K562 treated with DMSO at 1 percent for 12 hours (cell line): ENCODE data around the gene INPP4A. TPM values are rescaled to one million over a fixed set of nuclear protein-coding genes. Genes with fewer than 3 reads are reported as not detected.

Experiments used
- total RNA-seq: library from RNA; unstranded; fragments of 300-600 nt; gene quantifications from 2 replicates; pipeline ENCODE4 v1.2.3, GENCODE V29; 2022; ENCODE audit not compliant: insufficient read depth

INPP4A gene
- total RNA-seq: 4.3 and 18.0 TPM in 2 replicates

DNA sequence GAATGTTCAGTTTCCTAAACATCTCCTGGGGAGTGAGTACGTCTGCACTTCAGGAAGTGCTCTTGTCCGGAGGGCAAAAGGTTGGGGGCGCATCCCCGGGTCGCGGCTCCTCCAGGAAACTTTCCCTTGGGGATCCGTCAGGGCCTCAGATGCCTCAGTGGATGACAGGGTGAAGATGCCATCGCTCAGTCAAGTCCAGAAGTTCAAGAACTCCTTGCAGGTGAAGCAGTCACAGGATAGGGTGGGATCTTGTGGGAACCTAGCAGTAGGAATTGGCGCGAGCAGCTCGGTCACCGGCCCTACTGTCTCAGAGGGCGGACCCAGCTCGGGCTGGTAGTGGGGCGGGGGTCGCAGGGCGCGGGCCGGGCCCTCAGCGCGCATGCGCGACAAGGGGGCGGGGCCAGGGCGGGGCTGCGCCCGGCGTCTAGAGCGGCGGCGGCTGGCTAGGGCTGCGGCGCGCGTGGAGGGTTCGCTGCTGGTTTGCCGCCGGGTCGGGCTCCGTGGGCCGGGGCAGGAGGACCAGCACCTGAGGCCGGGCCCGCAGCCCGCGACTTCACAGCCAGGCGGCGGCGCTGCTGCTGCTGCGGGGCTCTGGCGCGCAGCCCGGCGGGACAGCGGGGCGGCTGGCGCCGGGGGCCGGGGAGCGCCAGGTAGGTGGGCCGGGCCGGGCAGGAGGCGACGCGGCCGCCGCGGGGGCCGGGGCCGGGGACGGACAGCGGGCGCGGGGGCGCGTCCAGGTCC is at the start of gene INPP4A:
INPP4A (plus strand) TSS at position 423 of the 741 bp plus-strand sequence. CDS start 75,191 bp downstream, outside the sequence.

DNA sequence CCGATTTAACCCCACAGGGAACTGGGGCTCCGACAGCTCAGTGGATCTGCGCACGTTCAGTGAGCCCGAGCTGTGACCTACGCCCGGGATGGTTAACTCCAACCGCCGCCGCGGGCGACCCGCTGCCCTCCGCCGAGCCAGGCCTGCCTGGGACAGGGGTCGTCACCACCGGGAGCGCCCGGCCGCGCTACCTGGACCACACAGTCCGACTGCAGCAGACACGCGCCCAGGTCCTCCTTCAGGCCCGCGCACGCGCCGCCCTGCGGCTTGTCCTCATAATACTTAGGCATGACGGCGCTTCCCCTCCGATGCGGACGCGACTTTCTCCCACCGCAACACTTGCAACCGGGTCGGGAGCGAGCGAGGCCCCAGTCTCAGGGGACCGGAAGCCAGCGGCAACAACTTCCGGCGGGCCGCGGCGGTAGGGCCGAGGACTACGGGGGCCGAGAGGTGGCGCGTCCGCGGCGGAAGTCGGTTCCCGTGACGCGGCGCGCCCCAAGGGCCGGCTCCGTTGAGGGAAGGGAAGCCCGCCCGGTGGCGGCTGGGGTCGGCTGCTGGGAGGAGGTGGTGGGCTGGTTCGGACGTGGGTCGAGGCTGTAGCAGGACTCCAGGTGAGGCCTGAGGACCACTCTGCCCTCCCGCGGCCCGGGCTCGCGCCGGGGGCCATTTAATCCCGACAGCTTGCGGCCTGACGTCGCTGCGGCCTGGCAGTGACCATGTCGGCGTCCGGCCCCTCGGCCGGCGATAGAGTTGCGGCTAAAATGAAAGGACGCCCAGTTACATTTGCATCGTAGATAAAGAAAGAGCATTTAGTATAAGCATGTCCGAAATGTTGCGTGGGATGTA is 163.7 kb downstream of the INPP4A start, which contains the start of the genes COA5 and UNC50:
COA5 (minus strand) TSS at position 397 of the 846 bp plus-strand sequence; CDS start at position 290, 107 bp downstream.
UNC50 (plus strand) TSS at position 474 of the 846 bp plus-strand sequence. CDS start 1,171 bp downstream, outside the sequence.

Other genes with a start within 250 kb of the INPP4A start
- not detected in 2 replicates for gene CNGA3, start 98.4 kb upstream of the INPP4A start, total RNA-seq
- gene COA5, start 163.7 kb downstream of the INPP4A start, total RNA-seq: 21.9 and 30.6 TPM in 2 replicates
- gene UNC50, start 163.7 kb downstream of the INPP4A start, total RNA-seq: 30.5 and 34.8 TPM in 2 replicates